Stimulated activated CD4-positive, alpha-beta T cell treated with anti-CD3 and anti-CD28 coated beads, Interleukin-1b, Interleukin-23, amount 100 ng/mL, for 24 hours (primary cell): ENCODE data around the gene SGMS1.
A peak's percentile ranks its signal among the peaks of the same experiment; 100 is the strongest.

Experiments used
- DNase-seq, 4 experiments: peaks; one replicate each; pipeline ENCODE4 v3.0.0-alpha.2; 2020; ENCODE audit warnings: low read depth in 4 of 4, low spot score in 1 of 4

The SGMS1 gene

DNA sequence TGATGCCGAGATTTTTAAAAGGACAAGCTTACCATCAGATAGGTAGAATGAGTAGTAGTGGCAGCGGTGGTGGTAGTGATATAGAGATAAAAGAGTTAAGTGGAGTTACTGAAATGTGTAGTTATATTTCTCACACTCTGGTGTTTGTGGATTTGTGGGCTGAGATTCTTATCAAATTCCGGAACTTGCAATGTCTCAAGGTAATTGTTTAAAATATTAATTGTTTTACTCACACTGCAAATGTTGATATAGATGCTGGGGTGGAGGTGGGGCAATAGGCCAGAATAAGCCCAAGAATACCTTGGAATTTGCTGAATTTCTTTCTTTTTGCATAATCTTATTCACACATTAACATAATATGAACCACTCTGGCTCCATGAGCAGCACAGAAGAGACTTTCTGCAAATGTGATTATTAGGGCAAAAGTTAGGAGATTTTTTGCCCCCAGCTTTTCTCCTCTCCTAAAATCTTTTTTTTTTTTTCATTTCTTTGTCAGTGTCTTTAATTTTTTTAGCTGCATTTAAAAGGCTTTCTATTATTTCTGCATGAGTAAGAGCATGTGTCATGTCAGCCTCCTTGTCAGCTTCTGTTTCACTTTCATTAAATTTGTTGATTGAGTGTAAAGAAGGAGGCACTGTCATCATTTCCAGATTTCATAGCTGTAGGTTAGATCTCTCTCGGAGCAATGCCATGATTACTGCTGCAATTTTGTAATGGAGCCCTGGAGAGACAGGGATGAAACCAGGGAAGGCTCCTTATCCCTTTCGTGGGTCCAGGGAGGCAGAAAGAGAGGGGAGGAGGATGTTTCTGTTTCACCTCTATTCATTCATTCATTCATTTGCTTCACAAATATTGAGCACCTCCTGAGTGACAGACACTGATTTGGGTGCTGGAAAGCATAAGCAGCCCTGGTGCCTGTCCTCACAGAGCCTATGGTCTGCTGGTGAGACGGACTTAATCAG is 13.1 kb upstream of the SGMS1 start:
- DNase-seq, result no peak

DNA sequence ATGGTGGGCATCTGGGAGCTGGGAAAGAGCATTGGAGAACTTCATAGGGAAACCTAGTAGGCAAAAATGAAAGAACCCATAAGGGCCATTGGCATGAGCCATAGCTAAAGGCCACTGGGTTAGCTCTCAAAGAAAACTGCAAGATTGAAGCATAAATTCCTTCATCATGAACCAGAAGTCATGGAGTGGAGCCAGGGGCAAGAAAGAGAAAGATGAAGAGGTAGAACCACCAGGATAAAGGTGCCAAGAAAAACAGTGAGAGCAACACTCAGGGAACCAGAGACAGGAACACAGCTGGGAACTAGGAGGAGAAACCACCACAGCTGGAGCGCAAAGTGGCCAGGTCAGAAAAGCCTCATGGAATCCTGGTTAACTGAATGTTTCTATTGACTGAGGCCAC is 11.5 kb upstream of the SGMS1 start:
- DNase-seq, result no peak

DNA sequence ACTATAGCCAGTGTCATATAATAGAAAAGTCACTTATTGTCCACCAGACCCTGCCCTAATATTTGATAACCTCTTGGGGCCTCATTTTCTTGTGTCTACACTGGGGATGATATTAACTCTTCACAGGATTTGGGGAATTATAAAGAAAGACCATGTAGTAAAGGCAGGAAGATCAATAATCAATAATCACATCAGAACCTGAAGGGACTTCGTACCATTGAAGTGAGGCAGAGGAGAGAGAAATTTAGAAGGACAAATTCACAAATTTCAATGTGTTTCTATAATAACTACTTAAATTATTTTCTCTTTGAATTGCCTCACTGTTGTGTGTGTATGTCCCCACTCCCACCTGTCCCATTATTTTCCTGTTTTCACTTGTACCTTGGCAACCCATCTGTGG is 10.7 kb upstream of the SGMS1 start:
- DNase-seq, result no peak

DNA sequence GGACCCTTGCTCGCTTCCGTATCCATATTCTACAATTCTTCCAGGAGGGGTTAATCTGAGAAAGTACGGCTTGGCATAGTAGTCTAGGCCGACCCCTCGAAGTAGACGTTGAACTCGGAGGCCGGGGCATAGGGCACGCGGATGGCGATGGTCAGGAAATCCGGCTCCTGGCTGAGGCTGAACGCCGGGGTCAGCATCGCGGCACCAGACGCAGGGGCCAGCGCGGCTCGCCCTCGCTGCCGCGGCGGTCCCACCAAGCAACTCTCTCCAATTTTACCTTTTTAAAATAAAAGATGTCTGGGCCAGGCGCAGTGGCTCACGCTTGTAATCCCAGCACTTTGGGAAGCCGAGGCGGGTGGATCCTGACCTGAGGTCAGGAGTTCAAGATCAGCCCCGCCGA is 7.3 kb upstream of the SGMS1 start:
- DNase-seq, result no peak

DNA sequence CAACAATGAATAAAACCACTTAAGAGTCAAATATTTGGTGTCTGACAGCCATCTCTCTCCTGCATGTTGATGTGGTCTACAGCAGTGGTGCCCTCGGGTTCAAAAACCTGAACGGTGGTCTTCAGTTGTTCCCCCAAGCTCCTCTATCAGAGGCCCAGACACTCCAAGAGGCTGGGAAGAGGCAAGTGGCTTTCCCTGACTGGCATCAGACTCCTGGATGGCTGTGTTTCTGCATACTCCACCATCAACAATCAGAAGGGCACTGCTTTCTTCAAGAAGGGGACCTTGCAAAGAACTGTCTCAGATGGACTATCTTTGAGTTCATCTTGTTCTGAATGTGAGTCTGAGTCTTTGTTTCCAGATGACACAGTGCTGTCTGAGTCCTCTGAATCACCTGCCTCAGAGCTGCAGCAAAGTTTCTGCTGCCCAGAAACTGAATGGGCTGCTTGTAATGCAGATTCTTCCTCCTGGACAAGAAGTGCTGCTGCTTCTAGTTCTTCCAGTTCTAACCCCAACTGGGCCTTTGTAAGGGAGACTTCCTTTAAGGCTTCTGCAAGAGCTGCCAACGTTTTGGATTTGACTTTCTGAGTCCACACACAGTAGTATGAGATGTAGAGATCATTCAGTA is 5.9 kb upstream of the SGMS1 start:
- no peak for DNase-seq

DNA sequence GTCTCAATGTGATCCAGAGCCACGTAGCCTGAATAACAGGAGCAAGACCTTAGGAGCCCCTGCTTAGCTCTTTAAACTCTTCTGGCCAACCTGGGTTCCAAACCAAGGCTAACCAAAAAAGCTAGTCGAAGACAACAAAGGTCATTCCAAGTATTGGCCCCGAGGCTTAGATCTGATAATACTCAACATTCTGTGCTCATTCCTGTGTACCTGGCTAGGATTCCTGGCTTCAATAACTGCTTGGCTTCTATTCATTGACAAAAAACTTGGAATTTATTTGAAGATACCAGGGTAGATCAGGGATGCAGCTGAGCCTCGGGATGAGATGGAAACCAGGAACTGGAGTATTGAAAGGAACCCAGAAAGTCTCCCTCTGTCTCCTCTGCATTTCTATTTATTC is 4.1 kb upstream of the SGMS1 start:
- DNase-seq, result no peak

DNA sequence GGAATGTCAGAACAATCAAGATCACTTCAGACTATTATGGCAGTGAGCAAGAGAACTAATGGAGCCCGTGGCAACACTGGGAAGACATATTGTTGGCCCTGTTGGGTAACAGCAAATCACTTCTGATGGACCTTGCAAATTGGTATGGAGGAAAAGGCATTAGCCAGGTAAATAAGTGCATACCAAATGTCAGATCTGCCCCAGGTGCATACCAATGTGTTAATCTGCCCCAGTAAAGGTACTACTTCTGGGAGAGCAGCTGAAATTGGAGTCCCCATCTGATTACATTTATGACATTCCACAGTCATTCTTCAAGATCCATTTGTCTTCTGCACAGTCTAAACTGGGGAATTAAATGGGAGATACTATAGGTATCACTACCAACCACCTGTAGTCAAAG is 3.7 kb upstream of the SGMS1 start:
- no peak for DNase-seq

DNA sequence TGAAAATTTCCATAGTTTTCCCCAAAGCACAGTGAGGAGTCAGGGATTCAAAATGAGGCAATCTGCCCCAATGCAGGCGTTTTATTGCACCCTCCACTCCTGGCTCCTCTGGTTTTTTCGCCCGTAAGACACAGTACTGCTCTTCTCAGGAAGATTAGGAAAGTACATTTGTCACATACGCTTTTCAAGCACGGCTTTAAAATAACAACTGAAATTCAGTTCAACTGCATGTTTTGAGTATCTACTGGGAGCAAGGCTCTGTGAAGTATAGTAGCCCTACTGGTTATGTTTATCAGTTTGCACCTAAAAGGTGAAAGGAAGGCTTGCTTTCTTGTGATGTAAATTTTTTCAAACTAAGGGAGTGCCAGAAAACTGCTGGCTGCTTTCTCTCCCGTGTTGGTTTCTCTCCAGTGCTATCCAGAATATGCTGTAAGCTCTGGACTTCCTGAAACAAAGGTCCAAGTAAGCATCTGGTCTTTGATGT is 1.9 kb upstream of the SGMS1 start:
- no peak for DNase-seq

DNA sequence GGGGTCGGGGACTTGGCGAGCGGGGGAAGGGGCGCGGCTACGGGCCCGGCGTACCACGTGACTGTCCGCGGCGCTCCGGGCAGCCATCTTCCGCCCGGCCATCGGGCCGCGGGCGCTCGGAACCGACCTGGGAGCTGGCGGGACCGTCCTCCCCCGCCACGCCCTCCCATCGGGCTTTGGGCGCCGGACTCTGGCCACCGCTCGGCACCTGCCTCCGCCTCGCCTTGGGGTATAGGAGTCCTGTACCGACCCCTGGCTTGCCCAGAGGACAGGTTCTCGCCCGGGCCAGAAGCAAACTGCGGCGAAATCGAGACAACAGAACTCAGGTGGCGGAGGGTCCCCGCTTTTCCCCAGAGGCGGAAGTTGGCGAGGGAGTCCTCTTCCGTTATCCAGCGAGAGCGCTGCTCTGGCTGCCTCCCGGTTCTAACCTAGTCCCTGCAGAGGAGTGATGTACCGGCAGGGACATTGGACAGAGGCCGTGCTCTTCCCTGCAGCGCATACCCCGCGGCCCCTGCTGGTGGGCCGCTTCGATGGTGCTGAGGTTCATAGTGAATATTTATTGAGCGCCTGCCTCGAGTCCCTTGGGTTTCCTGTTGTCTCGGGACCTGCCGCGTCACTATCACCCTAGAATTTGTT is 1.2 kb upstream of the SGMS1 start:
- peak in 2 of 4 experiments; percentile 28 to 39 for DNase-seq

DNA sequence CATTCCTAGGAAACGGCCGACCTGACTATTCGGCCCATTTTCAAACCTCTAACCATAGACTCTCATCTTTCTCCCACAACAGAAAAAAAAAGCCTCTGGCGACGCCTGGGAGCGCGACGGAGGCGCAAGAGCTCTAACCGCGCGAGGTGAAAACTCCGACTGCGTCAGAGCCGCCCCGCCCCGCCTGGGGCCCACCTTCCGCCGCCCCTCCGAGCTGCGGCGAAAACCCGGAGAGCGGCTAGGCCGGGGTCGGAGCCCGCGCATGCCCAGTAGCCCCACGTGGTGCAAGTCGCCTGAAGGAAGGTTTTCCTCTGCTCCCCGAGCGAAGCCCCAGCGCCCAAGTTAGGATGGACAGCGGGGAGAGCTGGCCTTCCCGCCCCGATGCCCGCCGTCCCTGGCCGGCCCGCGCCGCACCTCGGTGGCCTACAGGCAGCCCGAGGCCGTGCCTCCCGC is 683 bp upstream of the SGMS1 start:
- DNase-seq, result peak; percentile 95 to 97 (median 96)

DNA sequence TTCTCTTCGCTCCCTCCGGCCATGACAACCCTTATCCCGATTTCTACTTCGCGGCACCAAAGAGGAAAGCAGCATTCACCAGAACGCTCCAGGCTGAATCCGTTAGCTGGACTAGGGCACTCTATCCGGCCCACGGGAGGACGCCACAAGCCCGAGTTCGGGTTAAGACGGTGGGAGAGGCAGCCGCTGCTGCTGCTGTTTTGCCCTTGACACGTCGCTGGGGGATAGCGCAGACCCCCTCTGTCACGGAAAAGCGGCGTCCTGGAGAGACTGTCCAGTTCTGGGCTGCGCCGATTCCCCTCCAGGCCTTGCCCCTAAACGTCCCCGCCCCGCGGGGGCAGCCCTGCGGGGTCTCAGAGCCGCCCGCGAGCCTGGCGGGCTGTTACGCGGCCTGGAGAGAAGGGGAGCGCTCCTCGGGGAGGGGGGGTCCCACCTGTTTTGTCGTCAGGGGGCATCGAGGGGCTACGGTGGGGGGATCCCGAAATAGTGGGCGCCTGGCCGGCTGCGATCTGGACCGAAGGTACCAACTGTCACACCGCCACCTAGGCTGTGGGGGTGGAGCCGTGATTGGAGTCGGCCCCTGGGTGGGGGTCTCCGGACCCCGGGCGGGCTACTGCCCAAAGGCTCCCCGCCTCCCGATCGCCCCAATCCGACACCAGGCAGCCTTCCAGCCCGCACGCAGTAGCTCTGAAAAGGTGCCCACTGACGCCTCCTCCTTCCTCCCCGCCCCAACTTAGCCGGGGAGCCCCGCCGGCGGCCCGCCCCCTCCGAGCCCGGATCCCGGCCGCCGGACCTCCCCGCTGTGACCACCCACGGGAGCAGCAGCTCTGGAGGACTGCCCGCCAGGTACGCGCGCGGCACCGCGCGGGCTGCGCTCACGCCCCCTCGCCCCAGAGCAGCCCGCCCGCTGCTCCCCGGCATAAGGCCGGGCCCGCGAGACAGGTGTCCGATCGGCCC is 772 bp downstream of the SGMS1 start:
- no peak for DNase-seq

DNA sequence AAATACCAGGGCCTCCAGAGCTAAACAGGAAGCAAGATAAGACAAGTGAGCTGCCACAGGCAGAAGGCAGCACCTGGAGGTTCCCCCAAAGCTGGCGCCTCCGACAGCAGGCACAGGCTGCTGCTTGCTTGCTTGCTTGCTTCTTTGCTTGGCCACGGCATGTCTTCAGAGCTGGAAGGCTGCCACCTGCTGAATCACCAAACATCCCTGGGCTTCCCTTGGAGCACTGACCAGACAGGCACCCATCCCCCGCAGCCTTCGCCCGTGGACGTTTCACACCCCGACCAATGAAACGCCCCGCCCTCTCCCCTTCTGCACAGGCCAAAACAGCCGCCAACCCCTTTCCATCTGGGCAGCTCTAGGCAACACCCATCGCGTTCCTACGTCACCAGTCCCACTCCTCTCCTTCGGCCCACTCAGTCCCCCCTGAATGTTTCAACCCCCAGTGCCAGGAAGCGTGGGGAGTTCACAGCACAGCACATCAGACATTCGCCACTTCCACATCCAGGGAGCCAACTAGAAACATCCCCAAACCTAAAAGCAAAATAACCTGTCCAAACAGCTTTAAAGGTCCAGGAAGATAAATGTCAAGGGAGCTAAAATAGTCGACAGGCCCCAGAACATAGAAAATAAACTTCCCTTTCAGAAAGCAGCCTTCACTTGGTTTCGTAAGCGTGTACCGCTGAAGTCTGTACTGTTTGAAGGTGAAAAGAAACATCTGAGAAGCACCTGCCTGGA is 1.6 kb downstream of the SGMS1 start:
- peak in 2 of 4 experiments; percentile 33 to 34 for DNase-seq

DNA sequence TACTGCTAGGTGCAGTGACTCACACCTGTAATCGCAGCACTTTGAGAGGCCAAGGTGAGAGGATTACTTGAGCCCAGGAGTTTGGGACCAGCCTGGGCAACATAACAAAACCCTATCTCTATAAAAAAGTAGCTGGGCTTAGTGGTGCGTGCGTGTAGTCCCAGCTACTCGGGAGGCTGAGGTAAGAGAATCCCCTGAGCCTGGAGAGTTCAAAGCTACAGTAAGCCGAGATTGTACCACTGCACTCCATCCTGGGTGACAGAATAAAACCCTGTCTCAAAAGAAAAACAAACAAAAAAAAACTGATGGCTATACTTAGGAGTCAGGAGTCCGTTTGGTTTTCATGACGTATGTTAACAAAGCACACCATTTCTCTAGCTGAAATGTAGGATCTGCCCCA is 2.9 kb downstream of the SGMS1 start:
- DNase-seq, result no peak

DNA sequence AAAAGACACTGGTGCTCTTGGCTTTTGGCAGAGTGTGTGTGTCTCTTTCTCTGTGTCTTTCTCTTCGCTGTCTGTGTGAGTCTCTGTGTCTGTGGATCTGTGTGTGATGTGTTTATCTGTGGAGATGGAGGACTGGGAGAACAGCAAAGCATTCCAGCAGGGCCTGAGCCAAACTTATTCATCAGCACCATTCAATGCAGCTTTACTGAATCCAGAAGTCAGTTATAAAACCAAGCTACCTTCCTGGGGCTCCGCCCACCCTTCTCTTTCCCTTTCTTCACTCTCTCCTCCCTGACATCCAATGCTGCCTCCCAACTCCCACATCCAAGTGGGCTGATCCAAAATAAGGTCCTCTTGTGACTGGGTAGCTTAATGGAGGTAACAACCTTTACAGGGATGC is 3.9 kb downstream of the SGMS1 start:
- DNase-seq, result no peak

DNA sequence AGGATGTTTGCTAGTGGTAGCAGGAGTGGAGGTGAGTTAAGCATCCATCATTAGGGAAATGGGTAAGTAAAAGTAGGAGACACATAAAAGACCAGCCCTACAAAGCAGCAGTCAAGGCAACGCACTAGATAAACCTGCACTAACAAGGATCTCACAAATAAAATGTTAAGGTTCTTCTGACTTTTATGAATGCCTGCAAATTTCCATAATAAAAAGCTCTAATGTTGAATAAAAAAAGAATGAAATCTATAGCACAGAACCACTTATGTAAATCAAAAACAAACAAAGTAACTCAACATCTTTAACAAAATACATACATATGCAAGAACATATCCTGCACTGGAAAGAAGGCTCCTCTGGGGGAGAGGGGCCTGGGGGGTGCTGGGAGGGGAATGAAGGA is 4.6 kb downstream of the SGMS1 start:
- no peak for DNase-seq

DNA sequence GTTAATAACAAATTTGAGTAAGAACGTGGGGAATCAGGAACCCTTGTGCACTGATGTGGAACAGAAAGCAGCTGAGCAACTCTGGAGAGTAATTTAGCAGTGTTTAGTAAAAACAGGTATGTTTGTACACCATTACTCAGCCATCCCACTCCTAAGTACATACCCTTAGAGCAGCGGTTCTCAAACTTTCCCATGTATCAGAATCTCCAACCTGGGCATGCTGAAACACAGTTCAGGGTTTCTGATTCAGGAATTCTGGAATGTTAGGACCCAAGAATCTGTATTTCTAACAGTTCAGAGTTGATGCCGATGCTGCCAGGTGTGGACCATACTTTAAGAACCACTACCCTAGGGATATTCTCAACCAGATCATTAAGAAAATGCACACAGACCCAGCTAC is 5.1 kb downstream of the SGMS1 start:
- no peak for DNase-seq

DNA sequence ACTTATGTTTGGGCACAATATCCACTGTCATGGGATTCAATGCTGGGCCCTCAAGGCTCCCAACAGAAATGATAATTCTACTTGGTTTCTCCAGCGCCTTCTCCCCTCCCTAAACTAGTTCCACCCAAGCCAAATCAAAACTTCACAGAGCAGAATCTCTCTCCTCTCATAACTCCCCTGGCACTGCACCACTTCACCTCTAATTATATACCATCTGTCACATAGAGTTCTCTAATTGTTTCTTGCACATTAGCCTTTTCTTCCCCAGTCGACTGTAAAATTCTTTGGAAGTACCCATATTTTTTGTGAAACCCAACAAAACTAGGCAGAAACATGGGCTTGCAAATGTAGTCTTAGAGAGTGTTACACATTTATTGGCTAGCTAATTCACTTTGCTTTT is 8.1 kb downstream of the SGMS1 start:
- DNase-seq, result no peak

DNA sequence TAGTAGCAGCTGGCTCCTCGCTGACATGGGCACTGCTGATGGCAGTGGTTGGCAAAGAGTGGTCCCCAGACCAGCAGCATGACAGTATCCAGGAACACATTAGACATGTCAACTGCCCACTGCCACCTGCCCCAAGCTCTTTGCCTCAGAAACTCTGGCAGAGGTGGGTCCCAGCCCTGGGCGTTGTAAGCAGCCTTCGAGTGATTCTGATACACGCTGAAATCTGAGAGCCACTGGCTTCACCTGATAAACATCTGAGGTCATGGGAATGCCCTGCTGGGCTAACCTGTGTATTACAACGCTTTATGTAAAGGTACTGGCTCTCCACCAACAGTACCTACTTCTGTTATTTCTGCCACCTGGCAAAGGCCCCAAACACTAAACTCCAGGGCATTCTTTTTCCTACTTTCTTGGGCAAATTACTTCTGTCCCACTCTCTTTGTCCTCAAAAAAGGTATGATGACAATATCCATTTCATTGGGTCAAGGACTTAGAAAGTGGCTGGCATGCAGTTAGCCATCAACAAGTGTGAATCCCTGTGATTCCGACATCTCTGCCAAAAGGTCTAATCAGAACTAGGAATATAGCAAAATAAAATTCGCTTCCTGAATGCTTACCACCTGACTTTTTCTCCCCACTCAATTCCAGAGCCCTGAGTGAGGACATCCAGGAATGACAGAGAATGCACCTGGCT is 9.2 kb downstream of the SGMS1 start:
- no peak for DNase-seq

DNA sequence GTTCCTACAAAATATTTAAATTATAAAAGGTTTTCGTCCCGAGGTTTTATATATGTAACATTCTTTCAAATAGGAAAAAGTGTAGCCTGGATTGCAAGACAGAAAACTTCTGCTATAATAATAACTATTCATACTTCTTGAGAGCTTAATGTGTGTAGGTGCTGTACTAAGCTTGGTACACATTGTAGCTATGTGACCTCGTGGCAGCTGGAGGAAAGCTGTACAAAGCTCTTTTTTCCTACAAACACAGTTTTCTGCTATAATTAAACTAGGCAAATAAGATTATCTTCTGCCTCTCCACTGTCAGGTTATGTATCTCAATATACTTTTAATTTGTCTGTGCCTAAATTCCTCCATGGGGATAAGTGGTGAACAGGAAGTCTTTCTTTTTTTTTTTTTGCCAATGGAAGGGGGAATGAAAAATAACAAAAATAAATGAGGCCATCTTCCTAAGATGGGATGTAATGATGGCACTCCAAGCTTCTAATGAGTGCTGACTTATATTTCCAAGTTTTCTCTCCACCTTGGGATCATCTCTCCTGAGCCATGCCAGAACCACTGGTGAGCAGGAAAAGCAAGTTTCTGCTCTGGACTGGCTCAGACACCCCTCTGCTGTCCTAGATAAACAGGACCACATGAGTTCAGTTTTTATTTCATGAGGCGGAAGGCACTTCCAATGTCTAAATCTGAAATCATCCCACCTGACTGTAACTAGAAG is 9.9 kb downstream of the SGMS1 start:
- no peak for DNase-seq
